Sciatic nerve (tissue), 2 donors: ENCODE results near the gene SMC5. TPM values are rescaled to one million over a fixed set of nuclear protein-coding genes. Genes with fewer than 3 reads are reported as not detected.
A peak's percentile ranks its signal among the peaks of the same experiment; 100 is the strongest.
"Not testable (repeated sequence)": the region's sequence is repeated elsewhere in the genome, so short reads cannot be mapped to it uniquely, and the experiment has no call there.

ENCODE experiments used
- ATAC-seq: fragments of 200-7000 bp; cut with Tn5 transposase; one replicate; pipeline ENCODE4 v1.9.1; 2020; ENCODE audit warnings: mild to moderate bottlenecking, moderate library complexity
- DNase-seq: peaks from one replicate; pipeline ENCODE4 v3.0.0-alpha.2; 2020; ENCODE audit warnings: low spot score
- intact Hi-C: fragments of 100-400 bp; cut with DNase I; formaldehyde crosslinking; loops from one replicate; pipeline ENCODE4 v1.14.2; 2022
- total RNA-seq: library from RNA; stranded (reverse); fragmentation: NEBNext Ultra II Directional; extraction: Animal tissue kit (Norgen Biotek cat#: 25700); gene quantifications from one replicate; pipeline ENCODE4 v1.2.1, GENCODE V29; 2021
- donor health status: DM: no; HTN: no; CAD: no.
- donor health status: DM: no; HTN: no; CAD: no.

The SMC5 gene
- 52.9 TPM for total RNA-seq

DNA sequence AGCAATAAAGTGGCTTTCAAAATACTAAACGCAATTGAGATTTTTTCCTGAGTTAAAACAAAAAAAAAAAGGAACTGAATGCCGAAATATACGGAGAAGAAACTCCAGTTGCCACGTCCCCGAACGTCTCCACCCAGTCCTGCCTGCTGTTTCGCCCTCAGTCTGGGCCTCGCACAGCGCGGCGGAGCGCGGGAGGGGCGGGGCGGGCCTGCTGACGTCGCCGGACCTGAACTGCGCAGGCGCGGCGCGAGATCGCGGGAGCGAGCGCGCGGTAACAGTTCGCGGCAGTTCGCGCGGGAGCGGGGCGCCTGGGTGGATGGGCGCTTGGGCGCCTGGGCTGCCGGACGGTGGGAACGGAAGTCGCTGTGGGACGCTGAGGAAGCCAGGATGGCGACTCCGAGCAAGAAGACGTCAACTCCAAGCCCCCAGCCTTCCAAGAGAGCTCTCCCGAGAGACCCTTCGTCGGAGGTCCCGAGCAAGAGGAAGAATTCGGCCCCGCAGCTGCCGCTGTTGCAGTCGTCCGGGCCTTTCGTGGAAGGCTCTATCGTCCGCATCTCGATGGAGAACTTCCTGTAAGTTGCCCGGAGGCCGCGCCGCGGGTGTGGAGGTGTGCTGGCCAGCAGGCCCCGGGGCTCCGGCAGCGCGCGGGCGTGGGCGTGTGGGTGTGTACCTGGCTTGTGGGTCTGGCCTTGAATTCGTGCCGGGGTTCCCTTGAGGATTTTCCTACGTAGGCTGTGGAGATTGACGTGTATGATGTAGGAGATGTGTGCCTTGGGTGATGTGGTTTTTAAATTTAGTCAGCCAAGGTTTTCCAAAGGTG lies at the start of gene SMC5:
Gene SMC5 (plus strand): TSS at position 287 of the 820 bp plus-strand sequence. CDS start 101 bp downstream, at position 388.
- intact Hi-C loops, result no loop called here
- peak; percentile 98 for ATAC-seq
- DNase-seq, result peak; percentile 93

DNA sequence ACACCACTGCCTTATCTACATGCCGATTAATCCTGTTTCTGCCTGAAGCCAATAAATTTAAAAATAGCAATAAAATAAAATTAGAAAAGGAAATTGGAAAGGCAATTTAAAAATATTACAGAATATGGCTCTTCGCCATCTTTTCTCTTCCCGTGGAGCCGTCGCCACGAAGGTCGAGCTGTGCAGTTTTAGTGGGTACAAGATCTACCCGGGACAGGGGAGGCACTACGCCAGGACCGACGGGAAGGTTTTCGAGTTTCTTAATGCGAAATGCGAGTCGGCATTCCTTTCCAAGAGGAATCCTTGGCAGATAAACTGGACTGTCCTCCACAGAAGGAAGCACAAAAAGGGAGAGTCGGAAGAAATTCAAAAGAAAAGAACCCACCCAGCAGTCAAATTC lies 41.7 kb upstream of the SMC5 start:
- intact Hi-C loops, result no loop called here
- ATAC-seq, result no peak
- no peak for DNase-seq

DNA sequence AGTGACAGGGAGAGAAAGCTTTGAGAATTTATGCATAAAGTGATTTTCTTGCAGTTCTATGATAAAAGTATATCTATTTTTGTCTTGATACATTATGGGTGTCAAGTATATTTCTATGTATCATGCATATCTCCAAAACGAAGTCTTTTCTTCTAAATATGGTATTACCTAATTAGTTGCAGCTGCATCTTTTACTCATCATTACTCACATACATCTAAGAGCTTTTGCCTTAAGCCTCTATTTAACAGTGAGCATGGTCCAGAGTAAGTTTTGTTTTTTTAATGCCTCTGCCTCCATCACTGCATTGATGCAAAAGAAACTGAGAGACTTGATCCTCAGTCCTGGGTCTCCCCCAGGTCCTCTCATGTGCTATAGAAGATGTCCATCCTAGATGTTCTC lies 40.0 kb upstream of the SMC5 start:
- ATAC-seq (no peak), DNase-seq (no peak)
- intact Hi-C loops, result no loop called here

DNA sequence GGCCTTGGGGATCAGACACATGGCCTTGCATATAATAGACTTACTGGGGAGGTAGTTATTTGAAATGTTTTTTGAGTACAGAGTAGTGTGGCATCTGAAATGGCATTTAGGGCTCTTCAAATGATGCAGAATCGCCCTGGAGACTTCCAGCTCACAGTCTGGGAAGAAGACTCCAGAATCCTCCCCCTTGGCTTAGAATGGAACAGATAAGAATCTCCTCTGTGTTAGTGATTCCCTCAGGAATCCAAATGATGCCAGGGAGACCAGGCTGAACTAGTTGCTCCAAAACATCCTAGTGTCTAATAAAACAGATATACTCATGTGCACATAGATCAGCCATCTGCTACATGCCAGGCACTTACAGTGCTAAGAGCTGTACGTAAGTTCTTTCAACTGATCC lies 38.6 kb upstream of the SMC5 start:
- intact Hi-C loops, result no loop called here
- ATAC-seq (no peak), DNase-seq (no peak)

GRCh38 chr9:70222354-70222753 lies 36.4 kb upstream of the SMC5 start:
- ATAC-seq (no peak), DNase-seq (no peak)
- intact Hi-C loops, result no loop called here

DNA sequence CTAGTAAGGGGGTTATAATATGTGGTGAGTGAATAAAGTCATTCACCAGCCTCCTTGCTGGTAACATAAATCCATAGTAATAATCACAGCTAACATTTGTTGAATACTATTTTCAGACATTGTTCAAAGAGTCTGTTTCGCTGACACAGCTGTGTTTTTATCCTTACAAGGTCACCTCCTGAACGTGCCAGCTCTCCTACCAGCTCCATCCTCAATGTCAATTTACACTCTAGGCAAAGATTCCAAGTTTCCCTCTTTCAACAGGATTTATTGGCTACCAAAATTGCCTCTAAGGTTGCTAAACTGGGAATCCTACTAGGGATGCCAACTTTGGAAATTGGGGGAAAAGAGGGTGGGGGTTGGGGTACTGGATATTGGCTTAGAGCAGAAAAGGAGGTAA lies 30.7 kb upstream of the SMC5 start:
- DNase-seq (no peak), ATAC-seq (no peak)
- intact Hi-C loops, result no loop called here

GRCh38 chr9:70228611-70229010 lies 30.2 kb upstream of the SMC5 start:
- intact Hi-C loops, result no loop called here
- ATAC-seq (no peak), DNase-seq (no peak)

- ATAC-seq (peak; percentile 71), DNase-seq (no peak)
- intact Hi-C loops, result no loop called here
Measured at GRCh38 chr9:70229026-70229425, 29.8 kb upstream of the SMC5 start.

- ATAC-seq, result peak; percentile 41
Measured at GRCh38 chr9:70229579-70229978, 29.2 kb upstream of the SMC5 start.

GRCh38 chr9:70232476-70232875 lies 26.3 kb upstream of the SMC5 start:
- intact Hi-C loops, result no loop called here
- no peak for DNase-seq
- ATAC-seq, result no peak

More at GRCh38 chr9:70229579-70229978, 29.2 kb upstream of the SMC5 start:
- intact Hi-C loops, result no loop called here
- DNase-seq, result no peak

- intact Hi-C loops, result not testable (repeated sequence)
Measured at GRCh38 chr9:70234208-70234607, 24.6 kb upstream of the SMC5 start.

GRCh38 chr9:70245952-70246351 lies 12.8 kb upstream of the SMC5 start:
- DNase-seq, intact Hi-C loops, ATAC-seq: not testable (repeated sequence)

More at GRCh38 chr9:70234208-70234607, 24.6 kb upstream of the SMC5 start:
- not testable (repeated sequence) for DNase-seq, ATAC-seq

DNA sequence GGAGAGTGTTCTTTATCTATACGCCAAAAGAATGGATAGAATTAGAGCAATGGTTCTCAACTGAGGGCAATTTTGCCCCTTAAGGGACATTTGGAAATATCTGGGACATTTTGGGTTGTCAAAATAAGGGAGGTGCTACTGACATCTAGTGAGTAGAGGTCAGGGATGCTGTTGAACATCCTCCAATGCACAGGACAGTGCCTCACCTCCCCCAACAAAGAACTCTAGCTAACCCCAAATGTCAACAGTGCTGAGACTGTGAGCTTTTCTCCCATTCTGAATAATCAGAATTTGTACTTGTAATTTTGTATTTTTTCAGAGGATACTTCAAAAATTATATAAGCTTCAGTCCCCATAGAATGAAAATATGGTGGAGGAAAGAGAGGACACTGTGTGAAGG lies 8.6 kb upstream of the SMC5 start:
- intact Hi-C loops, result no loop called here

GRCh38 chr9:70255486-70255885 lies 3.3 kb upstream of the SMC5 start:
- DNase-seq, result no peak
- no peak for ATAC-seq
- intact Hi-C loops, result no loop called here

More for the DNA sequence above, 8.6 kb upstream of the SMC5 start:
- ATAC-seq (no peak), DNase-seq (no peak)

GRCh38 chr9:70256123-70256551 lies 2.6 kb upstream of the SMC5 start:
- no peak for DNase-seq
- ATAC-seq, result no peak

GRCh38 chr9:70257502-70257901 lies 1.3 kb upstream of the SMC5 start:
- intact Hi-C loops, result no loop called here

More at GRCh38 chr9:70256123-70256551, 2.6 kb upstream of the SMC5 start:
- intact Hi-C loops, result no loop called here

GRCh38 chr9:70257991-70258691 lies 637 bp upstream of the SMC5 start:
- intact Hi-C loops, result no loop called here
- no peak for DNase-seq

More at GRCh38 chr9:70257502-70257901, 1.3 kb upstream of the SMC5 start:
- DNase-seq (no peak), ATAC-seq (no peak)

GRCh38 chr9:70259512-70259802 lies 679 bp downstream of the SMC5 start:
- intact Hi-C loops, result no loop called here
- no peak for ATAC-seq
- DNase-seq, result no peak

More at GRCh38 chr9:70257991-70258691, 637 bp upstream of the SMC5 start:
- ATAC-seq, result peak; percentile 84

- ATAC-seq (no peak), DNase-seq (no peak)
- intact Hi-C loops, result no loop called here
Measured at GRCh38 chr9:70260007-70260443, 1.2 kb downstream of the SMC5 start.

DNA sequence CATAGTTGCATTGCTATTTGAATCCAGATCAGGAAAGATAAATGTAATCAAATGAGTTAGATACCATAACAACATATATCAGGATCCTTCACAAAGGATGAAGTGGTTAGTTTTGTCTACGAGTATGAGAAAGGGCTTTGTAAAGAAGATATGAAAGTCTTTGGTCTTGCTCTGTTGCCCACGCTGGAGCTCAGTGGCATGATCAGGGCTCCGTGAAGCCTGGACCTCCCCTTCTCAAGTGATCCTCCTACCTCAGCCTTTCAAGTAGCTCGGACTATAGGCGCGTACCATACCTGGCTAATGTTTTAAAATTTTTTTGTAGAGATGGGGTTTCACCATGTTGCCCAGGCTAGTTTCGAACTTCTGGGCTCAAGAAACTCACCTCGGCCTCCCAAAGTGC lies 1.8 kb downstream of the SMC5 start:
- DNase-seq, result no peak
- ATAC-seq, result no peak
- intact Hi-C loops, result no loop called here
